ES-I3 (cell line): ENCODE results near the gene TJP3.
"Not testable (repeated sequence)": the region's sequence is repeated elsewhere in the genome, so short reads cannot be mapped to it uniquely, and the experiment has no call there.

Source experiments
- H3K36me3 ChIP-seq: 2 replicates; pipeline ENCODE4 v1.6.1; 2013; ENCODE audit warnings: mild to moderate bottlenecking, low read length, control low read depth, moderate library complexity; ENCODE audit not compliant: insufficient read depth
- H3K4me1 ChIP-seq: 2 replicates; pipeline ENCODE4 v1.6.1; 2013; ENCODE audit warnings: mild to moderate bottlenecking, control low read depth, low read length; ENCODE audit not compliant: insufficient read depth
- H3K9ac ChIP-seq: 2 replicates; pipeline ENCODE4 v1.6.1; 2013; ENCODE audit warnings: low read depth, mild to moderate bottlenecking, low read length, moderate library complexity
- H3K9me3 ChIP-seq: 2 replicates; pipeline ENCODE4 v1.6.1; 2013; ENCODE audit warnings: mild to moderate bottlenecking, low read length, moderate library complexity; ENCODE audit not compliant: control insufficient read depth, insufficient read depth

The TJP3 gene, protein sequence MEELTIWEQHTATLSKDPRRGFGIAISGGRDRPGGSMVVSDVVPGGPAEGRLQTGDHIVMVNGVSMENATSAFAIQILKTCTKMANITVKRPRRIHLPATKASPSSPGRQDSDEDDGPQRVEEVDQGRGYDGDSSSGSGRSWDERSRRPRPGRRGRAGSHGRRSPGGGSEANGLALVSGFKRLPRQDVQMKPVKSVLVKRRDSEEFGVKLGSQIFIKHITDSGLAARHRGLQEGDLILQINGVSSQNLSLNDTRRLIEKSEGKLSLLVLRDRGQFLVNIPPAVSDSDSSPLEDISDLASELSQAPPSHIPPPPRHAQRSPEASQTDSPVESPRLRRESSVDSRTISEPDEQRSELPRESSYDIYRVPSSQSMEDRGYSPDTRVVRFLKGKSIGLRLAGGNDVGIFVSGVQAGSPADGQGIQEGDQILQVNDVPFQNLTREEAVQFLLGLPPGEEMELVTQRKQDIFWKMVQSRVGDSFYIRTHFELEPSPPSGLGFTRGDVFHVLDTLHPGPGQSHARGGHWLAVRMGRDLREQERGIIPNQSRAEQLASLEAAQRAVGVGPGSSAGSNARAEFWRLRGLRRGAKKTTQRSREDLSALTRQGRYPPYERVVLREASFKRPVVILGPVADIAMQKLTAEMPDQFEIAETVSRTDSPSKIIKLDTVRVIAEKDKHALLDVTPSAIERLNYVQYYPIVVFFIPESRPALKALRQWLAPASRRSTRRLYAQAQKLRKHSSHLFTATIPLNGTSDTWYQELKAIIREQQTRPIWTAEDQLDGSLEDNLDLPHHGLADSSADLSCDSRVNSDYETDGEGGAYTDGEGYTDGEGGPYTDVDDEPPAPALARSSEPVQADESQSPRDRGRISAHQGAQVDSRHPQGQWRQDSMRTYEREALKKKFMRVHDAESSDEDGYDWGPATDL

DNA sequence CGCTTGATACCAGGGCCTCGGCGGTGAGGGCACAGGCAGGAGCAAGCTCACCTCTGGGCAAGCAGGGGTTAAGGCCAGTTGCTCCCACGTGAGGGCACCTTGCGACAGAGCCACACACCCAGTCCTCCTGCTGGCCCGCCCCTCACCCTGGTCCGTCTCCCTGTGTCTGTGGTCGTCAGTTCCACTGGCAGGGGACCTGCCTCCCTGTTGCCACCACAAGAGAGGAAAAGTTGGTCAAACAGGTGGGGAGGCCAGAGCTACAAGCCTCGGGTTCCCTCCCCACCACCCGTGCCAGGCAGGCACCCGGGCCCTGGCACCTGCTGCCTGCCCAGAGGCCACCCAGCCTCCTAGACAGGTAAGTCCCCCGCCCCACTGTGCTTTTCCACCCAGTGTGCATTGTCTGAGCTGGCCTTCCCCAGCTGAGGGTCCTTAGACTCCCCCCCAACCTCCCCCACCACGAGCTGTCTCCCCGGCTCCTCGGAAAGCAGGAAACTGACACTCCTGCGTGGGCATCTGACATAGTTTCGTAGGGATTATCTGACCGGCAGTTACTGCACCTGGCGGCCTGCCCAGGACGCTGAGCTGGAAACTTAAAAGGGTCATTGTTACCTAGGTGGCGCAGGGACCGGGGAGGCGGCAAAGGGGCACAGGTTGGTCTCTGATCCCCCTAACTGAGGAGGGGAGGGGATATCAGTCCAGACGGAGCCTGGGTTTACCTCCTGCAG is at the start of gene TJP3:
TJP3 (plus strand) TSS at position 178 of the 725 bp plus-strand sequence. CDS start 20,049 bp downstream, outside the sequence.
- Histone ChIP-seq H3K9me3 (no peaks in the 10 kb centered on the region), H3K9ac (peak within 1 kb of the TSS; percentile 8; the same call in 1 of the 2 replicates), H3K4me1 (no peaks in the 10 kb centered on the region; the same call in 1 of the 2 replicates), H3K36me3 (no peaks in the 10 kb centered on the region)

DNA sequence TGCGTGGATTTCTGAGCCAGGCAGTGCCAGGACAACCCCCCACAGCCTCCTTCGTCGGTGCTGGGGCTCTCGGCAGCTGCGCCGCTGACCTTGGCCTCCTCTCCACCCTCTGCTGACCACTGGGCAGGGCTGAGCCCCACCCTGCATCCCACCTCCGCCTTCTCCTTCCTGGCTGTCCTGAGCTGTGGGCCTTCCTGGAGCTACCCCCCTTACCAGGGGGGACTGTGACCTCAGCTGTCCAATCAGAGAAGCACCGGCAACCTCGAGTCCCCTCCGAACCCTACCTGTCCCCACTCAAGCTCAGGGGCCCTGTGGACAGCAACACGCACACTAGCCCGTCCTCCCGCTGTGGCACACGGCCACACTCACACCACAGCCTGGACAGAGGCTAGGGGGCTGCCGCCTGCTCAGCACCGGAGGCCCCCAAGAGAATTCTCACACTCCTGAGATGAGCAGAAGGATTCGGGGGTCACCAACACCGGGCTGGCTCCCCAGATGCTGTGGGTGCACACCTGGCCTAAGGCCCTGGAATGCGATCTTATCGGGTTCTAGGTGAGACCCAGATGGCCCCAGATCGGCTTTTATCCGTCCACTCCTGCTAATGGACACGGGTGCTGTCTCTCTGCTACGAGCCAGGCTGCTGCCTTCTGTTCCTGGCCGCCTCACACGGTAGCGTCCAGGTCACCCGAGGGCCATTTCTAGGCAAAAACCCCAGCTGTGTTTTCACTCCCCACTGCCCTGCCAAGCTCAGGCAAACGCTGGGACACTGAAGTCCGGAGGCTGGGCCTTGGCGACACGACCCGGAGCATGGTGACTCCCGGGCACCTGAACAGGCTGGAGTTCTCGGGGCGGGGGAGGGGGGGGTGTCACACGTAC is 49.1 kb upstream of the TJP3 start:
- H3K9me3 ChIP-seq: no peaks in the 10 kb centered on the region
- peaks cover 5% of the 10 kb centered on the region; the same call in 1 of the 2 replicates for H3K4me1 ChIP-seq
- peaks cover 11% of the 10 kb centered on the region for H3K36me3 ChIP-seq
- no peak overlapping the region for H3K9ac ChIP-seq

DNA sequence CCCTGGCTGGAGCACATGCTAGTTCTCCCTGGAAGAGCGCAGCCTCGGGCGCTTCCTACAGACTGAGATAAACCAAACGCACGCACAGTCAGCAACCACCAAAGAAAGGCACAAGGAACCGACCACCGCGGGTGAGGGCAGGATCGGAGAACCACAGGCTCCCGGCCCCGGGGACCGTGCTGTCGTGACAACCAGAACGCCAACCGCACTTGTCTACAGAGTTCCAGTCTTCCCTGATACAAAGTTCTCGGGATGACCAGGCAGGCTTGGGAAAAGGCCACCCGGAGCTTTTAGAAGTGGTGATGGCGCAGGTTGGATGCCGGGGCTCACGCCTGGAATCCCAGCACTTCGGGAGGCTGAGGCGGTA is 48.5 kb upstream of the TJP3 start:
- Histone ChIP-seq H3K9ac (no peak overlapping the region), H3K4me1 (peaks cover 5% of the 10 kb centered on the region; the same call in 1 of the 2 replicates), H3K9me3 (no peaks in the 10 kb centered on the region), H3K36me3 (peaks cover 11% of the 10 kb centered on the region)

DNA sequence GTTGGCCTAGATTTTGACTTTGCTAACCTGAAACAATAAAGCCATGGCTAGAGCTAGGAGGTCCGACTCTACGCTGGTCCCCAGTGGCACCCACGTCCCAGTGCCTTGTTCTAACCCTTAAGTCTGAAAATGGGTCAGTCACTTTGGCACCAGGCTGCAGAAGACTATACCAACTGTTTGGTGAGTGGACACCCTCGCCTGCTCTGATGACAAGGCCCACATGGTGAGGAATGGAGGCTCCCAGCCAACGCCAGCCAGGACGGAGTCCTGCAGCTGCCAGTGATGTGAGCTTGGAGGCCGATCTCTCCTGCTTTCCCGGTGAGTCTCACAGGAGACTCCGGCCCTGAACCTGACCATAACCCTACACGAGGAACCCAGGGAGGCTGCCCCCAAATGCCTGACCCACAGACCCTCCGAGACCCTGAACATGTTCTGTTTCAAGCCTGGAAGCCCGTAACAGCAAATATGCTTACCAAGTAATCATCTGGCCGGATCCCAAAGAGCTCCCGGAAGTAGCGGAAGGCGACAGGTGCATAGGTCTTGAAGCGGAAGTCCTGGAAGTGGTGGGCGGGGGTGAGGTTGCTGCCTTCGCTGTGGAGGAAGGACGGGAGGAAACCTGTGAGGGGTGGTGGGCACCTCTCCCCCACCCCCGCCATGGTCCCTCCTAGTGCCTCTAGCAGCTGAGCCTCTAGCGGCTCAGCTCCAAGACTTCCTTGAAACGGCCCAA is 47.5 kb upstream of the TJP3 start:
- Histone ChIP-seq H3K36me3 (peaks cover 11% of the 10 kb centered on the region), H3K9me3 (no peaks in the 10 kb centered on the region), H3K4me1 (peaks cover 5% of the 10 kb centered on the region; the same call in 1 of the 2 replicates), H3K9ac (no peak overlapping the region)

DNA sequence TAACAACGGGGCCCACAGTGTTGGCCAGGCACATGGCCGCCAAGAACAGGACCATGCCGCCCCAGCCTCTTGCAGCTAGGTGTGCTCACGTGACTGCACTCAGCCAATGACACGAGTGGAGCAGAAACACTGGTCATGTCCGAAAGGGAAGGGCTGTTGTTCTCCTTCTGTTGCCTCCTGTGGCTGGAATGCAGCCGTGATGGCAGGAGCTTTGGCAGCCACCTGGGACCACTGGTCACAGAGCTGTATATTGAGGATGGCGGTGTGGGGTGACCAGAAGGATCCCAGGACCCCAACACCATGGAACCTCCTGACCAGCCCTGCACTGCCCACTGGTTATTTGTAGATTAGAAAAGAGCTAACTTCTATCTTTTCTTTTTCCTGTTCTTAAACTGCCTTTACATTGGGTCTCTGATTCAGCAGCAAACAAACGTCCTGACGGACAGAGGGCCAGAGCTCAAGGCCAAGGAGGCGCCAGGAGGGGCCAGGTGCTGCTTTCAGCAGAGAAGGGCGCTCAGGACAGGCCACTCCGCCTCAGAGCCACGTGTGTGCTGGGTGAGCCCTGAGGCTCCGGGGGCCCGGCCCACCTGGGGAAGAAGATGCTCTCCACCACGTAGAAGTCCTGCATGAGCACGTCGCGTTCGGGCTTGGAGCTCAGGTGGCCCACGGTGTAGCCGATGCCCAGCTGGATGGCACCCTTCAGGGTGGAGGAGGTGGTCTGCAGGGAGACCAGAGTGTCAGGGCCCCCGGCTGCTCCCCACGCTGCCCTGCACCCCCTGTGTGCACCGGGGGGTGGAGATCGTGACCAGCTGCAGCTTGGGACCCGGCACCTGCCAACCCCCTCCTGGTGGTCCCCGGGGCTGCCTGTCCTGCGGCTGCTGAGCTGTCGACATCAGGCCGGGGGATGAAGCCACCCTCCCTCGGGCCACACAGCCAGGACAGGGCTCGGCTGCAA is 46.6 kb upstream of the TJP3 start:
- Histone ChIP-seq H3K36me3 (peaks cover 11% of the 10 kb centered on the region), H3K9me3 (no peaks in the 10 kb centered on the region), H3K9ac (no peak overlapping the region), H3K4me1 (no peaks in the 10 kb centered on the region; the same call in 1 of the 2 replicates)

DNA sequence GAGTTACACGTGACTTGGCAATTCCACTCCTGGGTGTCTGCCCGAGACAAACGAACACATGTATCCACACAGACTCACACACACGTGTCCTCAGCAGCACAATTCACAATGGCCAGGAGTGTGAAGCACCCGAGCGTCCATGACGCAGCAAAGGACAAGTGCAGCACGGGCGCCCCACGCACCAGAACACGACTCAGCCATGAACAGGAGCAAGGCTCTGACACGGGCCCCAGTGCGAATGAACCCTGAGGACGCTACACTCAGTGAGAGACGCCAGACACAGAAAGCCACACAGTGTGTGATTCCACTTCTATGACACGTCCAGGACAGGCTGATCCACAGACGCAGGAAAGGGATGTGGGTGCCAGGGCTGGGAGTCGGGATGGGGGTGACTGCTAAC is 44.3 kb upstream of the TJP3 start:
- H3K9me3 ChIP-seq: no peaks in the 10 kb centered on the region
- peaks cover 11% of the 10 kb centered on the region for H3K36me3 ChIP-seq
- H3K9ac ChIP-seq: no peak overlapping the region
- no peaks in the 10 kb centered on the region; the same call in 1 of the 2 replicates for H3K4me1 ChIP-seq

DNA sequence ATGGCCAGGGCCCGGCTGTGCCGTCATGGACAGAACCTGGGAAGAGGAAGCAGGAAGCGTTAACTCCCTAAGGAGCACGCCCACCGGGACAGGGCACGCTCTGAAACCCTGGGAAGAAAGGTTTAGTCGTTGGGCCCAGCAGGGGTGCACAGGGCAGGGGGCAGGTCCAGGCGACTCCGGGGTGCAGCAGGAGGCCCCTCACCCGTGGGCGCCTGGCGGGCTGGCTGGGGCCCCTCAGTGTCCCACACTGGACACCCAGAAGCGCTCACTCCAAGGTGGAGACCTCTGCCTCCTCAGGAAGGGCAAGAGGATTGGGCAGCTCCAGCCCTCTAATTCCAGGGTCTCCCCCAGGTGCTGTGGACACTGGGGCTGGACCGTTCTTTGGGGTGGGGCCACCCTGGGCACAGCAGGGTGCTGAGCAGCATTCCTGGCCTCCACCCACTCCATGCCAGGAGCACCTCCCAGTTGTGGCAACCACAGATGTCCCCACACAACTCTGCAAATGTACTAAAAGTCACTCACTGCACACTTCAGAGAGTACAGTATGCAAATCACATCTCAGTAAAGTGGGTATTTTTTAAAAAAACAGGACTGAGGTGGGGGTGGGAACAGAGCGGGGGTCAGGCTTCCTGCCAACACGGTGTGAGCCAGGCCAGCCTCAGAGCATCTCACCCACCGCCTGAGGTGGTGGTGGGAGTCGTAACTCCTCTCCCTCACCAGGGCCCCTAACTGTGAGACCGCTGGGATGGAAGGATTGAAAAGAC is 43.1 kb upstream of the TJP3 start:
- Histone ChIP-seq H3K4me1 (peaks cover 7% of the 10 kb centered on the region; the same call in 1 of the 2 replicates), H3K9me3 (no peaks in the 10 kb centered on the region), H3K36me3 (peaks cover 11% of the 10 kb centered on the region), H3K9ac (no peak overlapping the region)

DNA sequence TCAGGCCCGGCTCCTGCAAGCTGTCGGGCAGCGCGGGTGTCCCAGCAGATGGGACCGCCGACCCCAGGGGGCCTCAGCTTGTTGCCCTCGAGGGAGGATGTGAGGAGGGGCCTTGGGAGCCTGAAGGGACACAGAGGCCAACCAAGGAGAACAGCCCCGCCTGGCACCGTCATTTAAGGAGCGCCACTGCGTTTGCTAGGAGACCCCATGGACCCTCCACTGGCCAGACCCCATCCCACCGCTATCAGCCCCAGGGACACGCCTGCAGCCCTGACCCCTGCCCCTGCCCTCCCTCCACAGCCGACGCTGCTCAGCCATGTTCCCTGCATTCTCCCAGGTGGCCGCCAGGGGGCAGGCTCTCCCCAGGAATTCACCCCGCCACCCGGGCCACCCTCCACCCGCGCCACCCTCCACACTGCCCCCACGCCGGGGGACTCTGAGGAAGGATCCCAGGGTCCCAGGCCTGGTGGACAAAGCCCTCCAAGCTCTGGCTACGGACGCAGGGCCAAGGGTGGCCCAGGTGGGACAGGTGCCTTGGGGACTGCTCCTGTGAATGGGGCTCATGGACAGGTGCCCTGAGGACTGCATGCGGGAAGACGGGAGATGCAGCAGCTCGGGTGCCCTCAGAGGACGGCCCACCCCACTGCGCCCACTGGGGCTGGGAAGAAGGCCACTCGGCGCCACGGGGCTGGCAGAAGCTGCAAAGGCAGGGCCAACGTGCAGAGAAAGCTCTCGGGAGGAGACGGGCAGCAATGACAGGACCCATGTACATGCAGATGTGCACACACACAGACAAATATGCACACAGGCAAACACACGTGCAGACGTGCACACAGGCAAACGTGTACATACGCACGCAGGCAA is 42.3 kb upstream of the TJP3 start:
- no peaks in the 10 kb centered on the region for H3K9me3 ChIP-seq
- H3K36me3 ChIP-seq: peaks cover 6% of the 10 kb centered on the region; the same call in 1 of the 2 replicates
- no peak overlapping the region for H3K9ac ChIP-seq
- peaks cover 13% of the 10 kb centered on the region; the same call in 1 of the 2 replicates for H3K4me1 ChIP-seq

DNA sequence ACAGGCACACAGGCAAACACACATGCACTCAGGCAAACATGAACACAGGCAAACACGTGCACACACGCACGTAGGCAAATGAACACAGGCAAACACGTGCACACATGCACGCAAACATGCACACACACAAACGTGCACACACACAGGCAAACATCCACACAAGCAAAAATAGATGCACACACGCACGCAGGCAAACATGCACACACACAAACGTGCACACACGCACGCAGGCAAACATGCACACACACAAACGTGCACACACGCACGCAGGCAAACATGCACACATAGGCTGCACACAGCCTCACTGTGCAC is 41.7 kb upstream of the TJP3 start:
- H3K9ac ChIP-seq, H3K36me3 ChIP-seq, H3K9me3 ChIP-seq: not testable (repeated sequence)
- peaks cover 17% of the 10 kb centered on the region; the same call in 1 of the 2 replicates for H3K4me1 ChIP-seq

DNA sequence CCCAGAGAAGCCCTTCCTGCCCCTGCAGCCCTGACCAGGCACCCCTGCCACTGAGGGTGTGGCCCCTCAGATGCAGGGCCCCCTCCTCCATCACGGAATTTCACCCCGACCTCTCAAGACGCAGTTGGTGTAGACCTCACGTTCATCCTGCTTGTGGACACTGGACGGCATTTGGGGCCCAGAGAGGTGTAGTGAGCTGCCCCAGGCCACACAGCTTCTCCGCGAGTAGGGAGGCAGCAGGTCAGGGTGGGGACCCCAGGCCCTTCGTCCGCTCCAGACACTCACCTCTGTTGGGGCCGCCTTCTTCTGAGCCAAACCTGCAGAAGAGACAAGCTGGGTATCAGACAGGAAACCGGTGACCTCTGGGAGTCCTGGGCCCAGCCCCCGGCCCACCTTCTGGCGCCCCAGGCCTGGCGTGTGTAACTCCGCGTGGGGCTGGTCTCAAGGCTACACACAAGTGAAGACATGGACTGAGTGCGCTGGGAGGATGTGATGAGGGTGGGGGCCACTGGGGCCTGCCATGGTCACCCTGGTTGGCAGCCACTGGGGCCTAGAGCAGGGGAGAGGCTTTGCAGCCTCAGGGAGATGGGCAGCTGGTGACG is 41.0 kb upstream of the TJP3 start:
- H3K9ac ChIP-seq: no peak overlapping the region
- 0 out of 2 replicates have a peak, but pooled peaks cover 6% of the 10 kb centered on the region for H3K36me3 ChIP-seq
- H3K4me1 ChIP-seq: peaks cover 23% of the 10 kb centered on the region; the same call in 1 of the 2 replicates
- no peaks in the 10 kb centered on the region for H3K9me3 ChIP-seq
